ENCODE data around the gene BMP6.

The BMP6 gene

GRCh38 chr6:7720346-7720745, 5.6 kb upstream of the BMP6 start:
- DNase-seq (ENCODE audit: low read depth) = no peak

DNA sequence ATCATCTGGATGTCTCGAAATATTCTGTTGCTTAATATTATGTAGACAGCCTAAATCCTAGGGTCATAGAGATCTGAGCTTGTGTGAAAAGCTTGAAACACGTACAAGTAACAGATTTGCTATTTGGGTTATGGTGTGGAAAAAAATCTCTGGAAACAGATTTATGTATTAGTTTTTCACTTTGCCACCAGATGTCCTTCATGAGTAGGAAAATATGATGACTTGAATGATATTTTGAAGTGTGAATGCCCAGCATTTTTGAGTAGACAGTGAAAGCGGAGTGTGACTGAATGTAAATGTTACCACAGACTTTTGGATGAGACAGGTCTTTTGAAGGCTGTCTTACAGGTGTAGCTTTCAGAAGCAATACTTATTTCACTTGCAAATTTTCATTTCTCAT, 4.2 kb upstream of the BMP6 start:
- DNase-seq (ENCODE audit: low read depth) = no peak

DNA sequence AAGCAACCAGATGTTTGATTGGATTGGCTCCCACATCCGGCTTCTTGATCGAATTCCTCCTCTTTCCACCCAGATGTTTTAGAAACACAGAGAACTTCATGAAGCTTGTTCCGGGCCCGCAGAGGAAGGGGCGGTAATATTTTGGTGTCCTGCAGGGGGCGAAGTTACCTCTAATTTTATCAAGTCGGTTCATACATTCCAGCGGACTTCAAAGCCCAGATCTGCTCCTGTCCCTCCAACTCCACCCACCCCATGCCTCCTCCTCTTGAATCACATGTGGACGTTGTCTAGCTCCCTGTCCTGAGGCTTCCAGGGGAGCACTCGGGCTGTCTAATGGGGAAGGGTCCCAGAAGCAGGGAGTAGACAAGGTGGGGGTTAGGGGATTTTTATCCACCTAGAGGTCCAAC, 2.9 kb upstream of the BMP6 start:
- peak; percentile 24 for DNase-seq (ENCODE audit: low read depth)

DNA sequence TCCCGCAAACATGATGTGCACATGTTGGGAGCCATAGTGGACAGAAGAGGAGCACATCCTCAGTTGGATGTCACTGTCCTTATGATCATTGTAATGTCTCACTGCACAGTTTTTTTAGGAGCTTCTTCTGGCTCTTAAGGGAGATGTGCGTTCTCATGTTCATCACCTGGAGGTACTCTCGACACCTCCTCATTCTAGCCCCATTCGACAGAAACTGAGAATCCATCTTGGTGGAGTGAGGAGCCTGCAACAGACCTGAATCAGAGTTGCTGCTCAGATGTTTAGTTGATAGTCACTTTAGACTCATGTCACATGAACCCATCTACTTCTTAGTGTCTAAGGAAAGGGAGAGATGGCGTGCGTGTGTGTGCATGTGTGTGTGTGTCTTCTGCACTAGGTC, 2.3 kb upstream of the BMP6 start:
- DNase-seq (ENCODE audit: low read depth) = no peak

- no peak for DNase-seq (ENCODE audit: low read depth)
Measured at GRCh38 chr6:7725412-7725811, 487 bp upstream of the BMP6 start.

DNA sequence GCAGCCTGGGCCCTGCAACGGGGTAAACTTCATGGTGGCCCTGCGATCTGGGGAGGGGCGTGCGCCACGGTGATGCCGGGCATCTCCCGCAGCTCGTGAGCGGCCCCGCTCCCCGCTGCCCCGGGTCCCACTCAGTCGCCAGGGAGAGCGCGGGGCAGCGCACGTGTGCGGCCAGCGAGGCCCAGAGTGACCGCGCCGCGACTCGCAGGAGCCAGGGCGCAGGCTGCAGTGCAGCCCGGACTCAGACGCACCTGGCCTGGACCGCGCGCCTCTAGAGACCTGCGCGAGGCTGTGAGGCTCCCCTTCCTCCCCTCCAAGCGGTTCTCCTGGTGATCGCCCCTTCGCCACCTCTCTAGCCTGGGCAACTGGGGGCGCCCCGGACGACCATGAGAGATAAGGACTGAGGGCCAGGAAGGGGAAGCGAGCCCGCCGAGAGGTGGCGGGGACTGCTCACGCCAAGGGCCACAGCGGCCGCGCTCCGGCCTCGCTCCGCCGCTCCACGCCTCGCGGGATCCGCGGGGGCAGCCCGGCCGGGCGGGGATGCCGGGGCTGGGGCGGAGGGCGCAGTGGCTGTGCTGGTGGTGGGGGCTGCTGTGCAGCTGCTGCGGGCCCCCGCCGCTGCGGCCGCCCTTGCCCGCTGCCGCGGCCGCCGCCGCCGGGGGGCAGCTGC, 652 bp downstream of the BMP6 start:
- no peak for DNase-seq (ENCODE audit: low read depth)

DNA sequence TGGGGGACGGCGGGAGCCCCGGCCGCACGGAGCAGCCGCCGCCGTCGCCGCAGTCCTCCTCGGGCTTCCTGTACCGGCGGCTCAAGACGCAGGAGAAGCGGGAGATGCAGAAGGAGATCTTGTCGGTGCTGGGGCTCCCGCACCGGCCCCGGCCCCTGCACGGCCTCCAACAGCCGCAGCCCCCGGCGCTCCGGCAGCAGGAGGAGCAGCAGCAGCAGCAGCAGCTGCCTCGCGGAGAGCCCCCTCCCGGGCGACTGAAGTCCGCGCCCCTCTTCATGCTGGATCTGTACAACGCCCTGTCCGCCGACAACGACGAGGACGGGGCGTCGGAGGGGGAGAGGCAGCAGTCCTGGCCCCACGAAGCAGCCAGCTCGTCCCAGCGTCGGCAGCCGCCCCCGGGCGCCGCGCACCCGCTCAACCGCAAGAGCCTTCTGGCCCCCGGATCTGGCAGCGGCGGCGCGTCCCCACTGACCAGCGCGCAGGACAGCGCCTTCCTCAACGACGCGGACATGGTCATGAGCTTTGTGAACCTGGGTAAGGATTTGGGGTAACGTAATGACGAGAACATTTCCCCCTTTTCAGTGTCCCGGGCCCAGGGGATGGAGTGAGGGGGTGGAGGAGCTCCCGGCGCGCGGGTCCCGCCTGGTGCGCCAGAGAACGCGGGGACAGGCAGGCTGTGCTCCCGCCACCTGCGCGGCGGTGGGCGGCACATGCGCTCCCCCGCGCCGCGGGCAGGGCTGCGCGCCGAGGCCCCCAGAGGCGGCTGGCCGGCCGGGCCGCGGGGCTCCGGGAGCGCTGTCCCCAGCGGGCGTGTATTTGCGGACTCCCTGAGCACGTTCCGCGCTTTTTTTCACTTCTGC, 1.4 kb downstream of the BMP6 start:
- DNase-seq (ENCODE audit: low read depth) = no peak

DNA sequence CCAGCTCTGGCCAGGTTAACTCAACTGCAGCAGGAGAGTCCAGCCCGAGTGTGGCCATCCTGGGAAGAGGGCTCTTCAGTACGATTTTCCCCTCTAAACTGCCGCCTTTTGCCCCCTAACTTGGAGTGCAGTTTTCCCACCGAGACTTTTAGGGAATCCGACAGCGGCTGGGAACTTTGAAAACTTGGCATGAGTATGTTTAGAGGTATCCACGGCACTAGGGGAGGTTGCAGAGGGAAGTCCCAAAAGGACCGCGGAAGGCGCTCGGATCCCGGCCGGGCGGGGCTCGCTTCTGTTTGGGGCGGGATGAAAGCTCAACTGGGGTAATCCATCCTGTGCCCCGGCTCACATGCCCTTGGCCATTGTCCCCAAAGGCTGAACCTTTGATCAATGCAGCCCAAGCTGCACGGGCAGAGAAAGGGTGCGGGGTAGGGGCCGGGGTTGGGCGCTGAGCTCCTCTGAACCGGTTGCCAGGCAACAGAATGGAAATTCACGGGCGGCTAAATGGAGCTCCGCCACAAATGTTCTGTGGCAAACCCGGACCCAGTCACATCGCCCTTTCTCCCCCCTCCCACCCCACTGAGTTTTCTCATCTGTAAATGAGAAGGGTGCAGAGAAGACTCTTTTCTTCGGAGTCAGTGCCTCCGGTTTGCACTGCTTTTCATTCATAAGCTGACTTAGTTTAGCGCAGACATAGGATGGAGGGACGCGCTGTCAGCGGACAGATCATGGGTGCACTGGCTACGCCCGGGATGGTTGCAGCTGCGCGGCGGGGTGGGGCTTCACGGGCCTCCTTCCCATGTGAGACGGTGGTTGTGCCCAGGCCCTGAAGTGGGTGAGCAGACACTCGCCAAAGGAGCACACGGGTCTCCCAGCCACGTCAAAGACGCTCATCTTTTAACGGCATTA, 2.3 kb downstream of the BMP6 start:
- no peak for DNase-seq (ENCODE audit: low read depth)

- no peak for DNase-seq (ENCODE audit: low read depth)
Measured at GRCh38 chr6:7728855-7729590, 3.1 kb downstream of the BMP6 start.

DNA sequence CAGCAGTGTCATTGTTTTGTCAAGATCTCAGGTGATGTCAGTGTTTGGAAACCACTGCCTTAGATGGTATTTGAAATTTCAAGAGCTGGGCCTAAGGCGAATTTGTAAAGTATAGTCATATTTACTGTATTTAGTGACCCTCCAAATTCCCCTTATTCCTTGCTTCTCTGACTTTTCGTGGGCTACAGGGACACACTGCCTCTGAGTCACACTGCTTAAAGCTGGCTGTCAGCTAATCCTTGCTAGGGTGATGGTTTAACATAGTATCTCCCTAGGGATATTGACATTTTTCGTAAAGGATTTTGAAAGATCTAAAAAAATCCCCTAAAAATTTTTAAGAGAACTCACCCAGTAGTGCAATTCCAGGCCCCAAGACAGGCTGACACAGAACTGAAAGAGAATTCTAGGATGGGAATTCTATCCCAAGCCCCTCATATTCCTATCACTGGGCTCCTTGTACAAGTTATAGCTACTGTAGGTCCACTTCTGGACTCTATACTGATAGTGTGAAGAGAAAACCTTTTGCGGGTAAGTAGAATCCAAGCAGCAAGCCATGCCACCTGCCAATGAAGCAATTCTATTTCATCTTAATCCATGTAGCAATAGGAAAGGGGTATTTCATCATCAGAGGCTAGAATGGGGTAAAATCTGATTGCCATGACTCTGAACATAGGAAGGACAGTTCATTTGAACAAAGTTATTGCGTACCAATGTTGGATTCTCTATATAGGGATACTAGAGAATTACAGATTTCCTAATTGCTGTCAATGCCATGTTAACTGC, 4.3 kb downstream of the BMP6 start:
- no peak for DNase-seq (ENCODE audit: low read depth)

GRCh38 chr6:7730784-7731227, 4.9 kb downstream of the BMP6 start:
- DNase-seq (ENCODE audit: low read depth) = no peak

GRCh38 chr6:7731294-7731693, 5.4 kb downstream of the BMP6 start:
- DNase-seq (ENCODE audit: low read depth) = no peak

GRCh38 chr6:7732228-7732627, 6.3 kb downstream of the BMP6 start:
- no peak for DNase-seq (ENCODE audit: low read depth)

- DNase-seq (ENCODE audit: low read depth) = no peak
Measured at GRCh38 chr6:7734707-7735383, 8.9 kb downstream of the BMP6 start.

GRCh38 chr6:7737106-7737505, 11.2 kb downstream of the BMP6 start:
- no peak for DNase-seq (ENCODE audit: low read depth)

DNA sequence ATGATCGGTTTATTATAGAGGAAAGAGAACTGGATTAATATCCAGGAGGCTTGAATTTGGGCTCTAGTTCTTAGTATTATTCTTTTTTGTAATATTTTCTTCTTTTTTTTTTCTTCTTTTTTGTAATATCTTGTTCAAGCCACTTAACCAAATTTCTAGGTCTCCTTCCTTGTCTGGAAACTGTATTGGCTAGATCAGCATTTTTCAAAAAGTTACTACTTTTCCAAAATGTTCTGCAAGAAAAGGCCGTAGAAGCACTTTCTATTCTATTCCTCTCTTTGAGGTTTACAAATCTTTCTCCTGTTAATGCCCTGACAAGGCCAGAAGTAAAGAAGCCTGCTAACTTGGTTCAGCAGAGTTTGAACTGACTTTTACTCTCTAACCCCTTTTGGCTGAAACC, 12.0 kb downstream of the BMP6 start:
- no peak for DNase-seq (ENCODE audit: low read depth)

- DNase-seq (ENCODE audit: low read depth) = no peak
Measured at GRCh38 chr6:7742223-7742785, 16.4 kb downstream of the BMP6 start.

DNA sequence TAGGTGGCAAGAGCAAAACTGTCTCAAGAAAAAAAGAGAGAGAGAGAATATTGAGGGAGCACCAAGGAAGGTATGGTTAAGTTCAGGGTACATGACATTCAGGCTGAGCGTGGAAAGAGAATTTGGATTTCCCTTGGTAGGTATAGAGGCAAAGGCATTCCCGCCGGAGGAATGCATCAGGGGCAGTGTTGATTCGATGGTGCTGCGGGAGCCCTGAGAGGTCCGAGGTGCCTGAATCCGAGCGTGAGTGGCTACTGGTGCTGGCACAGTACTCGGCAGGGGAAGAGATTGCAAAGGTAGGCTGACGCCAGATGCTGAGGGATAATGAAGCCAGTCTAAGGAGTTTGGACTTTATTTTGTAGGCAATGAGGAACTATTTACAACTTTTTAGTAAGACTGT, 20.0 kb downstream of the BMP6 start:
- no peak for DNase-seq (ENCODE audit: low read depth)

- no peak for DNase-seq (ENCODE audit: low read depth)
Measured at GRCh38 chr6:7747016-7747415, 21.1 kb downstream of the BMP6 start.

GRCh38 chr6:7747433-7747832, 21.5 kb downstream of the BMP6 start:
- no peak for DNase-seq (ENCODE audit: low read depth)

All from activated gamma-delta T cell treated with anti-CD3 and anti-CD28 coated beads, Interleukin-2, amount 50 U/mL, for 16 hours (primary cell).